WI38 (cell line): ENCODE data around the gene KCNAB1.
"Not testable (repeated sequence)": the region's sequence is repeated elsewhere in the genome, so short reads cannot be mapped to it uniquely, and the experiment has no call there.

Source experiments
- H3K4me3 ChIP-seq: 2 replicates; pipeline ENCODE4 v1.5.1; 2011; ENCODE audit warnings: low read depth, mild to moderate bottlenecking, control low read depth, low read length
- TF ChIP-seq, protein P1 (sequence below): IDR thresholded peaks from 2 replicates; pipeline ENCODE4 v1.5.1; 2012; ENCODE audit warnings: low read depth, mild to moderate bottlenecking, control low read depth, low read length

KCNAB1 gene

GRCh38 chr3:156227704-156228103 is 107.3 kb downstream of the KCNAB1 start:
- TF ChIP-seq, protein P1, sequence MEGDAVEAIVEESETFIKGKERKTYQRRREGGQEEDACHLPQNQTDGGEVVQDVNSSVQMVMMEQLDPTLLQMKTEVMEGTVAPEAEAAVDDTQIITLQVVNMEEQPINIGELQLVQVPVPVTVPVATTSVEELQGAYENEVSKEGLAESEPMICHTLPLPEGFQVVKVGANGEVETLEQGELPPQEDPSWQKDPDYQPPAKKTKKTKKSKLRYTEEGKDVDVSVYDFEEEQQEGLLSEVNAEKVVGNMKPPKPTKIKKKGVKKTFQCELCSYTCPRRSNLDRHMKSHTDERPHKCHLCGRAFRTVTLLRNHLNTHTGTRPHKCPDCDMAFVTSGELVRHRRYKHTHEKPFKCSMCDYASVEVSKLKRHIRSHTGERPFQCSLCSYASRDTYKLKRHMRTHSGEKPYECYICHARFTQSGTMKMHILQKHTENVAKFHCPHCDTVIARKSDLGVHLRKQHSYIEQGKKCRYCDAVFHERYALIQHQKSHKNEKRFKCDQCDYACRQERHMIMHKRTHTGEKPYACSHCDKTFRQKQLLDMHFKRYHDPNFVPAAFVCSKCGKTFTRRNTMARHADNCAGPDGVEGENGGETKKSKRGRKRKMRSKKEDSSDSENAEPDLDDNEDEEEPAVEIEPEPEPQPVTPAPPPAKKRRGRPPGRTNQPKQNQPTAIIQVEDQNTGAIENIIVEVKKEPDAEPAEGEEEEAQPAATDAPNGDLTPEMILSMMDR = no peak
- H3K4me3 ChIP-seq = no peak overlapping the region

GRCh38 chr3:156230278-156230900 is 110.0 kb downstream of the KCNAB1 start:
- no peak overlapping the region for H3K4me3 ChIP-seq
- TF ChIP-seq, protein P1 = no peak

DNA sequence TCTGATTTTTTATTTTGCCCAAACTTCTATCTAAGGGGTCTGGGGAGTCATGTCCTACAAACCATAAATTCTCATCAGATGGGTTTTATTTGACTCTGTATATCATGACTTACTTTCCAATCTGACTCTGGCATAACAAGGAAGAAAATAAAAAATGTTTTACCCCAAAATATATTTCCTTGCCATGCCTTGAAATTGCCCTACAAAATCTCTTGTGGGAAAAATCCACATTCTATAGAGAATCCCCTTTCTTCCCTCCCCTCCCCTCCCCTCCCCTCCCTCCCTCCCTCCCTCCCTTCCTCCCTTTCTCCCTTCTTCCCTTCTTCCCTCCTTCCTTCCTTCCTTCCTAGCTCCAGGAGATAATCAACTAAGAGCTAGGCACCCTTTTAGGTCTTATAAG is 110.8 kb downstream of the KCNAB1 start:
- H3K4me3 ChIP-seq = not testable (repeated sequence)

- no peak overlapping the region for H3K4me3 ChIP-seq
- TF ChIP-seq, protein P1 = no peak
Observed at GRCh38 chr3:156233876-156234275, 113.5 kb downstream of the KCNAB1 start.

DNA sequence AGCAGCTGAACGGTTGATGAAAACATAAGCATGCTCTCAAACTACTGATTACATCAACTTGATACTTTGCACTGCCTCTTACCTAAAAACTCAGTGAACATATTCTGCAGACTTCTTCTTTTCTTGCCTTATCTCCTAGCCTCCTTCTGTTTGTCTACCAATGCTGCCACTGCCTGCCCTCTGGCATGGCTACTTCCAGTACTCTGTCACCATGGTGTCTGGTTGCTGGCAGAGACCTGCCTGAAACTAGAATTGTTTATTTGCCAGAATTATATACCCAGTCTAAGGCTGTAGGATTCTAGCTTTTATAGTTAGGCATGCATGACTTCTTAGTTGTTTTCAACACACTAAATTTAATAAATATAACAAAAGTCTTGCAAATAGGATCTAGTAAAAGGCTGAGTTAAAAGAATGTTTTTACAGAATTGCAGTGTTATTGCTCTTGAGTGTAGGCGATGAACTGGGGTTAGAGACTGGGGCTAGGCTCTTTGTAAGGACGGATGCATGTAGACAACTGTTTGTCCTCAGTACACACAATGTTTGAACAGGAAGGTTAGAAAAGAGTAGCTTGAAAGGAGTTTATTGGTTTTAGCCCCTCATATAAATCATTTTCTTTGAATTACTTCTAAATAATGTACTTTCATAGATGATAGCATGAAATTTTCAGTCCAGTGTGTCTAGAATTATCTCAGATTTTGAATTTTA is 116.3 kb downstream of the KCNAB1 start:
- H3K4me3 ChIP-seq = no peak overlapping the region
- TF ChIP-seq, protein P1 = no peak

DNA sequence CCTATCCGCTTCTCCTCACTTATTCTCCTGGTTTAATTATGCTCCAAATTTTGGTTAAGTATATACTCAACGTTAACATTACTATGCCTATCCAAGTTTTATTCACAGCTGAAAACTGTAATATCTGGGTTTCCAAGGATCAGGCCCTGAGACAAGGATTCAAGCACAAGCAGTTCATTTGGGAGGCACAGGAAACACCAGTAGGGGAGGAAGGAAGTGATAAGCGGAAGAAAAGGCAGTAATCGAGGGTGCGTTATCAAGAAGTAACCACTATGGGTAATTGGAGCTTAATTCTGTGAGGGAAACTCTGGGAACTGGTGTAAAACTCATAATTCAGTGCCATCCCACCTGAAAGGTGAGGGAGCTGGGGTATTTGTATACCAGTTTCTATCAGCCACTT is 120.3 kb downstream of the KCNAB1 start:
- no peak overlapping the region for H3K4me3 ChIP-seq
- TF ChIP-seq, protein P1 = no peak

- no peak overlapping the region for H3K4me3 ChIP-seq
- TF ChIP-seq, protein P1 = no peak
Observed at GRCh38 chr3:156246961-156247725, 126.8 kb downstream of the KCNAB1 start.
